ENCODE measurements around the gene PFKFB2.

DNA sequence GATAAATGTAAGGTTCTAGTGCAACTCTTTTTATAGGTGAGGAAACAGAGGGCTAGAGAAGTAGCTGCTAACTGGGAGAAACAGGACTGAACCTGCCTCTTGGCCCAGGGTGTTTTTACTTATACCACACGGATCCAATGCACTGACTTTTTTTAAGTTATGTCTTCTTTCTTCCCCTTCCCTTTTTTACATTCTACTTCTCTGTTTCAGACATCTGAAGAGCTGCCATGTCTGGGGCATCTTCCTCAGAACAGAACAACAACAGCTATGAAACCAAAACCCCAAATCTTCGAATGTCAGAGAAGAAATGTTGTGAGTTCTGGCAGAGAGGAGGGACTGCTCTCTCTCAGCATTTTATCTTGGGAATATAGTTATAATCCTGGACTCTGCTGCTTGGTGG lies 1.4 kb downstream of the PFKFB2 start:
- TF ChIP-seq, protein P1, sequence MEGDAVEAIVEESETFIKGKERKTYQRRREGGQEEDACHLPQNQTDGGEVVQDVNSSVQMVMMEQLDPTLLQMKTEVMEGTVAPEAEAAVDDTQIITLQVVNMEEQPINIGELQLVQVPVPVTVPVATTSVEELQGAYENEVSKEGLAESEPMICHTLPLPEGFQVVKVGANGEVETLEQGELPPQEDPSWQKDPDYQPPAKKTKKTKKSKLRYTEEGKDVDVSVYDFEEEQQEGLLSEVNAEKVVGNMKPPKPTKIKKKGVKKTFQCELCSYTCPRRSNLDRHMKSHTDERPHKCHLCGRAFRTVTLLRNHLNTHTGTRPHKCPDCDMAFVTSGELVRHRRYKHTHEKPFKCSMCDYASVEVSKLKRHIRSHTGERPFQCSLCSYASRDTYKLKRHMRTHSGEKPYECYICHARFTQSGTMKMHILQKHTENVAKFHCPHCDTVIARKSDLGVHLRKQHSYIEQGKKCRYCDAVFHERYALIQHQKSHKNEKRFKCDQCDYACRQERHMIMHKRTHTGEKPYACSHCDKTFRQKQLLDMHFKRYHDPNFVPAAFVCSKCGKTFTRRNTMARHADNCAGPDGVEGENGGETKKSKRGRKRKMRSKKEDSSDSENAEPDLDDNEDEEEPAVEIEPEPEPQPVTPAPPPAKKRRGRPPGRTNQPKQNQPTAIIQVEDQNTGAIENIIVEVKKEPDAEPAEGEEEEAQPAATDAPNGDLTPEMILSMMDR (tag by site-specific recombination; IDR thresholded peaks at IDR 0.05): no peak
- TF ChIP-seq, protein P2, sequence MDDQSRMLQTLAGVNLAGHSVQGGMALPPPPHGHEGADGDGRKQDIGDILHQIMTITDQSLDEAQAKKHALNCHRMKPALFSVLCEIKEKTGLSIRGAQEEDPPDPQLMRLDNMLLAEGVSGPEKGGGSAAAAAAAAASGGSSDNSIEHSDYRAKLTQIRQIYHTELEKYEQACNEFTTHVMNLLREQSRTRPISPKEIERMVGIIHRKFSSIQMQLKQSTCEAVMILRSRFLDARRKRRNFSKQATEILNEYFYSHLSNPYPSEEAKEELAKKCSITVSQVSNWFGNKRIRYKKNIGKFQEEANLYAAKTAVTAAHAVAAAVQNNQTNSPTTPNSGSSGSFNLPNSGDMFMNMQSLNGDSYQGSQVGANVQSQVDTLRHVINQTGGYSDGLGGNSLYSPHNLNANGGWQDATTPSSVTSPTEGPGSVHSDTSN (CRISPR knock-in tag; IDR thresholded peaks at IDR 0.05): no peak
- no peak for TF ChIP-seq ZNF571 (tag by site-specific recombination; IDR thresholded peaks at IDR 0.05)
- no peak for TF ChIP-seq ZFHX2 (tag by site-specific recombination; conservative IDR thresholded peaks at IDR 0.05)
- no peak for TF ChIP-seq ZNF175 (tag by site-specific recombination; IDR thresholded peaks at IDR 0.05)
- no peak for TF ChIP-seq EGR2 (tag by site-specific recombination; IDR thresholded peaks at IDR 0.05; ENCODE audit: low read depth)
- no peak for TF ChIP-seq RBAK (tag by site-specific recombination; IDR thresholded peaks at IDR 0.05)
- TF ChIP-seq, protein P3, sequence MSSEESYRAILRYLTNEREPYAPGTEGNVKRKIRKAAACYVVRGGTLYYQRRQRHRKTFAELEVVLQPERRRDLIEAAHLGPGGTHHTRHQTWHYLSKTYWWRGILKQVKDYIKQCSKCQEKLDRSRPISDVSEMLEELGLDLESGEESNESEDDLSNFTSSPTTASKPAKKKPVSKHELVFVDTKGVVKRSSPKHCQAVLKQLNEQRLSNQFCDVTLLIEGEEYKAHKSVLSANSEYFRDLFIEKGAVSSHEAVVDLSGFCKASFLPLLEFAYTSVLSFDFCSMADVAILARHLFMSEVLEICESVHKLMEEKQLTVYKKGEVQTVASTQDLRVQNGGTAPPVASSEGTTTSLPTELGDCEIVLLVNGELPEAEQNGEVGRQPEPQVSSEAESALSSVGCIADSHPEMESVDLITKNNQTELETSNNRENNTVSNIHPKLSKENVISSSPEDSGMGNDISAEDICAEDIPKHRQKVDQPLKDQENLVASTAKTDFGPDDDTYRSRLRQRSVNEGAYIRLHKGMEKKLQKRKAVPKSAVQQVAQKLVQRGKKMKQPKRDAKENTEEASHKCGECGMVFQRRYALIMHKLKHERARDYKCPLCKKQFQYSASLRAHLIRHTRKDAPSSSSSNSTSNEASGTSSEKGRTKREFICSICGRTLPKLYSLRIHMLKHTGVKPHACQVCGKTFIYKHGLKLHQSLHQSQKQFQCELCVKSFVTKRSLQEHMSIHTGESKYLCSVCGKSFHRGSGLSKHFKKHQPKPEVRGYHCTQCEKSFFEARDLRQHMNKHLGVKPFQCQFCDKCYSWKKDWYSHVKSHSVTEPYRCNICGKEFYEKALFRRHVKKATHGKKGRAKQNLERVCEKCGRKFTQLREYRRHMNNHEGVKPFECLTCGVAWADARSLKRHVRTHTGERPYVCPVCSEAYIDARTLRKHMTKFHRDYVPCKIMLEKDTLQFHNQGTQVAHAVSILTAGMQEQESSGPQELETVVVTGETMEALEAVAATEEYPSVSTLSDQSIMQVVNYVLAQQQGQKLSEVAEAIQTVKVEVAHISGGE (tag by site-specific recombination; conservative IDR thresholded peaks at IDR 0.05; ENCODE audit: low read depth): no peak
- TF ChIP-seq ZNF660 (tag by site-specific recombination; IDR thresholded peaks at IDR 0.05): no peak
- TF ChIP-seq ZNF114 (tag by site-specific recombination; IDR thresholded peaks at IDR 0.05): no peak
- TF ChIP-seq TCF7L2 (IDR thresholded peaks at IDR 0.05; ENCODE audit: borderline replicate concordance, low read depth, low read length): no peak
- TF ChIP-seq ZNF426 (tag by site-specific recombination; IDR thresholded peaks at IDR 0.05): no peak
- no peak for TF ChIP-seq ZNF624 (tag by site-specific recombination; IDR thresholded peaks at IDR 0.05)

Data from HEK293 (cell line).